RWPE1 (cell line): Measurements from ENCODE around the gene RGS3.

ENCODE experiments used
- CTCF ChIA-PET: fragments of 350-600 bp; sonication (Branson Sonifier 250); formaldehyde crosslinking; extraction: SDS; loops from one replicate; lab custom pipeline; 2021; lab: Yijun Ruan, JAX
- POLR2A ChIA-PET: fragments of 400-600 bp; formaldehyde crosslinking; extraction: SDS; loops from one replicate; lab custom pipeline; 2020; ENCODE audit warnings: antibody characterized with exemption; ENCODE audit not compliant: low non-redundant PET; lab: Yijun Ruan, JAX
- DNase-seq: peaks from one replicate; pipeline ENCODE4 v3.0.0; 2012; ENCODE audit warnings: low spot score
- H3K27ac ChIP-seq: fragments of 450-650 bp; 2 replicates; pipeline ENCODE4 v1.5.1; 2017
- TF ChIP-seq, protein P1 (sequence below): fragments of 450-650 bp; conservative IDR thresholded peaks from 2 replicates; pipeline ENCODE4 v1.5.1; 2017; ENCODE audit warnings: low read depth, mild to moderate bottlenecking

RGS3 gene

DNA sequence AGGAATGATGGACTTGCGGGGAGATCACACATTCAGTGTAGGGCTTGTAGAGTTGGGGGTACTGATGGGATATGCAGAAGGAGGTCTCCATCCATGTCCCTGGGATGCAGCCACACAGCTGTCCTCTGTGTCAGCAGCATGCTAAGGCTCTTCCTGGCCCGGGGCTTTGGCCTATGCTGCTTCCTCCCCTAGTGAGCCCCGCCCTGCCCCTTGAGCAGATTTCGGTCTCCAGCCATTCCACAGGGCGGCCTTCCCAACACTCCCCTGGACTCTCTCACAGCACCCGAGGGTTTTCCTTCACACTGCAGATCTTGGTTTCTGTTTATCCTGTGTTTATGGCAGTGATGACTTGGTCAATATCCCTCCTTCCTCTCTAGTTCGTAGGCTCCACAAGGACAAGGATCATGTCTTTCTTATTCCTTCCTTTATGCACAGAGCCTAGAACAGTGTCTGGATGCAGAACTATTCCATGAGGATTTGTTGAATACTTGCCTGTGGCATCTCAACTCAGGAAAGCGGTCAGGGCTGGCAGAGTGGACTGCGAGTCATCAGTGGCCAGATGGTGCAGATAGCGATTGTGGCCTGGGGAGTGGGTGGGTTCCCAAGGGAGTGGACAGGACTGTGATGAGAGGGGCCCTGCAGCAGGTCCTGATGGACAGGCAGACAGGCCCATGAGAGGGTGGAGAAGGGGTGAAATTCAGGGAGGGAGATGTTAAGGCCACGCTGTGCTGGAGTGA, 114.2 kb downstream of the RGS3 start:
- TF ChIP-seq, protein P1, sequence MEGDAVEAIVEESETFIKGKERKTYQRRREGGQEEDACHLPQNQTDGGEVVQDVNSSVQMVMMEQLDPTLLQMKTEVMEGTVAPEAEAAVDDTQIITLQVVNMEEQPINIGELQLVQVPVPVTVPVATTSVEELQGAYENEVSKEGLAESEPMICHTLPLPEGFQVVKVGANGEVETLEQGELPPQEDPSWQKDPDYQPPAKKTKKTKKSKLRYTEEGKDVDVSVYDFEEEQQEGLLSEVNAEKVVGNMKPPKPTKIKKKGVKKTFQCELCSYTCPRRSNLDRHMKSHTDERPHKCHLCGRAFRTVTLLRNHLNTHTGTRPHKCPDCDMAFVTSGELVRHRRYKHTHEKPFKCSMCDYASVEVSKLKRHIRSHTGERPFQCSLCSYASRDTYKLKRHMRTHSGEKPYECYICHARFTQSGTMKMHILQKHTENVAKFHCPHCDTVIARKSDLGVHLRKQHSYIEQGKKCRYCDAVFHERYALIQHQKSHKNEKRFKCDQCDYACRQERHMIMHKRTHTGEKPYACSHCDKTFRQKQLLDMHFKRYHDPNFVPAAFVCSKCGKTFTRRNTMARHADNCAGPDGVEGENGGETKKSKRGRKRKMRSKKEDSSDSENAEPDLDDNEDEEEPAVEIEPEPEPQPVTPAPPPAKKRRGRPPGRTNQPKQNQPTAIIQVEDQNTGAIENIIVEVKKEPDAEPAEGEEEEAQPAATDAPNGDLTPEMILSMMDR = no peak
- DNase-seq = no peak
- H3K27ac ChIP-seq = peak overlapping the region; percentile 74
- ChIA-PET POLR2A (interaction anchor here (0.6 to 1.6 kb wide), 2 partner anchors 12 to 1006 kb away, joined by 3 to 10 read pairs; no protein-coding TSS in a partner anchor), CTCF (interaction anchor here (1.1 to 2.7 kb wide), 2 partner anchors 14 to 77 kb away, joined by 3 to 11 read pairs; no protein-coding TSS in a partner anchor)

DNA sequence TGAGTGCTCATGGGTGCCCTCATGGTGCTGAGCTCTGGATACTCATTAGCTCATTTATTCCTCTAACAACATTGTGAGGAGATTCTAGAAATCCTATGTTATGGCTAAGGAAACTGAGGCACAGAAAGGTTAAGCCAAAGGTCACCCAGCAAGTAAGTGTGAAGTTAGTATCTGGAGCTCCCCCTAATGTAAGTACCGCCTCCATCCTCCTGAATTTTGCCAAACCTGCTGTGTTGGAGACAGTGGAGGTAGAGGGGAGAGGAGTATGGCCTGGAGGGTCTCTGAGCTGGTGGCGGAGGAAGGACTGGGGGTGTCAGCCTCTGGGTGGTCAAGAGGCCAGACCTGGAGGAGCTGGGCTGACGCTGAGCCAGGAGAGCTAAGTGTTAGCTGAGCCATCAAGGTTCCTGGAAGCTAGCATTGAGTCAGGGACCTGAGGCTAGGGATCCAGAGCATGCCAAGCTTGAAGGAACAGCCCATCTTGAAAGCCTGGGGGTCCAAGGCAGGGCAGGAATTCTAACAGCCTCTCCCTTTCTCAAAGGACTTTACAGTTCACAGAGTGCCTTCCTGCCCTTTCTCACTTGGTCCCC, 114.8 kb downstream of the RGS3 start:
- ChIA-PET CTCF (interaction anchor here (1.1 to 2.7 kb wide), 3 partner anchors 12 to 77 kb away, joined by 3 to 12 read pairs (median 11); no protein-coding TSS in a partner anchor), POLR2A (interaction anchor here (1.0 to 1.6 kb wide), 3 partner anchors 13 to 169 kb away, joined by 3 to 10 read pairs (median 6); no protein-coding TSS in a partner anchor)
- TF ChIP-seq, protein P1 = no peak
- no peak for DNase-seq
- H3K27ac ChIP-seq = peak overlapping the region; percentile 74

DNA sequence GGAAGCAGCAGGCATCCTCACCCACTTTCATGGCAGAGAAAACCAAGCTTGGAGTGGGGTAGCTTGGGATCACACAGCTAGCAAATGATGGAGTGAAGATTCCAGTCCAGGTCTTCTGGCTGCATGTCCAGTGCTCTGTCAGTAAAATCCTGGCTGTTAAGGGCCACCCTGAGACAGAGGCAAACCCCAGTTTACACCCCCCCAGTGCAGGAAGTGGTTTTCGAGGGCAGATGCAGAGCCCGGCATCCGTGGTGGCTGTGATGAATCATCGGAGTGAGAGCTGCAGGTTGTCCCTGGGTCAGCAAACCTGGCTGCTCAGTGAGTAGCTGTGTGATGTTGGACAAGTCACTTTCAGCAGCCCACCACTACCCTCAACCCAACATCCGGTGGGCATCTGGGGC, 115.4 kb downstream of the RGS3 start:
- peak overlapping the region; percentile 74 for H3K27ac ChIP-seq
- CTCF ChIA-PET = interaction anchor here (1.1 to 2.7 kb wide), 4 partner anchors 11 to 76 kb away, joined by 3 to 12 read pairs (median 7); no protein-coding TSS in a partner anchor
- TF ChIP-seq, protein P1 = no peak
- peak; percentile 98 for DNase-seq
- POLR2A ChIA-PET = interaction anchor here (1.0 to 1.6 kb wide), 3 partner anchors 13 to 170 kb away, joined by 3 to 10 read pairs (median 6); no protein-coding TSS in a partner anchor

DNA sequence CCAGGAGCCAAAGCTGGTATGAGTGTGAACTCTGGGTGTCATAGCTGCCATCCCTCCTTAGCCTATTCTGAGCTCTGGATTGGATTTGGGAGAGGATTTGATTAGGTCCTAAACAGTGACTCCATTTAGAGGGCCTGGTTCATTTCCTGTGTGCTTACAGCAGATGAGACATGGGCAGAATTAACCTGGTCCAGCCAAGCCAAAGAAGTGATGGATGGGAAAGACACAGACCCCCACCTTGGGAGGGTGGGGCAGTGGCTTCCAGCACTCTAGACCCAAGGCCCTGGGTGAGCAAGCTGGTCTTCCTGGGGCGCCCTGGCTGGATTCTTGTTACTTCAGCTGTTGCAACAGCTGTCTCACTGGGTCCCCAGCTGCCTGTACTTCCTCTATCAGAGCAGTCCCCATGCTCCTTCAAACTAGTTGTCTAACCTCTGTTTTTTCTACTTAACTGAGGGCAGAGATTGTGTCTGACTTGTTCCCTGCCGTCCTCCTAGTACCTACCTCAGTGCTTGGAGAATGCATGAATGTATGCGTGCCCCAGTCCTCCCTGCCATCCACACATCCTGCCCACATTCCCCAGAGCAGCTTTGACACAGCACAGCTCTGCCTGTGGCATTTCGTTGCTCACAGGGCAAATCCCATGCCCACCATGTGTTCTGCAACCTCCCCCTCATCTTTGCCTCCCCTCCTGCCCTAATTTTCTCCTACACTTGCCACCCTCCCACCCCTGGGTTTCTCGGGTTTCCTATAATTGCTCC, 115.9 kb downstream of the RGS3 start:
- peak overlapping the region; percentile 74 for H3K27ac ChIP-seq
- TF ChIP-seq, protein P1 = no peak
- ChIA-PET POLR2A (interaction anchor here (0.6 to 1.6 kb wide), 4 partner anchors 14 to 170 kb away, joined by 3 to 10 read pairs (median 4); no protein-coding TSS in a partner anchor), CTCF (interaction anchor here (0.6 to 2.7 kb wide), 6 partner anchors 11 to 178 kb away, joined by 3 to 12 read pairs (median 4); no protein-coding TSS in a partner anchor)
- no peak for DNase-seq

DNA sequence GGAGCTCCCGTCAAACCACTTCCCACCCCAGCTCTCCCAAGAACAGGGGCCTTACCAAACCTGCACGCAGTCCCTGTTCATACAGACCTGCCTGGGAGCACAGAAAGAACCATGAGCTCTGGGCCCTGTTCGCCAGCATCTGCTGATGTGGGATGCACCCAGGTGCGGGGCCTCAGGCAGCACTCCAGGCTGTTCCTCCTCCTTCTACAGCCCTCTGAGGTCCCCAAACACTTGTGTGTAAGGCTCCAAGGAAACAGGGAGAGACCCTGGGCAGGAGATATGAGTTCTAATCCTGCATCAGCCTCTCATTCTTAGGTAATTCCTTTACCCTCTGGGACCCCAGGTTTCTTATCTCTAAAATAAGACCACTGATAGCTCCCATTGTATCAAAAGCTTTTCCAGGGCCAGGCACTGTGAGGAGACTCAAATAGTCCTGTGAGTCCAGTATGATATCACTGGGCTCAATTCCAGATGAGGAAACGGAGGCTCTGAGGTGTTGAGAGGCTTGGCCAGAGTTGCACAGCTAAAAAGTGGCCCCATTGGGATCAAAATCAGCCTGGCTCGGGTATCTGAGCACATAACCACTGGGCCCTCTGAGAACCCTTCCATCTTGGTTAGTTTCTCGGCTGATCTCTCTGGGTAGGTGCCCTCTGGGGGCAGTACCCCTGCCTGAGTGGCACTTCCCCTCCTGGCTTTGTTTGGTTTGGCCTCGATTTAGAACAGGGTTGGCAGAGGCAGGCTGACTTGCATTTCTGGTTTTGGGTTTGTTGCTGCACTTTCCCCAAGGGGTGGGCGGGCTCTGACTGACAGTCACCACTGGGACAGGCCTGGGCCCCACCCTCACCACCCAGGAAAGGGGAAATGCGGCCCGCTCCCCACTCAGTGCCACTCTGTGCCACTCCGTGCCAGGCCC, 116.8 kb downstream of the RGS3 start:
- TF ChIP-seq, protein P1 = no peak
- peak; percentile 86 for DNase-seq
- ChIA-PET POLR2A (interaction anchor here (0.6 kb wide), 1 partner anchor 44 kb away, joined by 3 read pairs; no protein-coding TSS in a partner anchor), CTCF (interaction anchor here (0.6 to 2.7 kb wide), 9 partner anchors 10 to 179 kb away, joined by 3 to 12 read pairs (median 3); no protein-coding TSS in a partner anchor)
- peak overlapping the region; percentile 74 for H3K27ac ChIP-seq
